ENCODE measurements around the gene SLC12A6. TPM values are rescaled to one million over a fixed set of nuclear protein-coding genes. Genes with fewer than 3 reads are reported as not detected.
A peak's percentile ranks its signal among the peaks of the same experiment; 100 is the strongest.

Gene SLC12A6
- total and polyA plus RNA-seq, 2 of the 13 experiments (the other 11 are each of a cell fraction or from before 2014, with no cell fraction given) = 15.2 to 30.1 TPM

GRCh38 chr15:34342737-34343575 is 5.4 kb upstream of the SLC12A6 start, which contains the start of the genes NOP10 and NUTM1 (continued):
- 0 out of 2 replicates have a peak, but pooled peaks have one; percentile 71 for TF ChIP-seq HOXA5 (CRISPR knock-in tag; IDR thresholded peaks at IDR 0.05)
- peak; percentile 83; the same call in 1 of the 2 replicates for TF ChIP-seq CBX5 (CRISPR knock-in tag; IDR thresholded peaks at IDR 0.05; ENCODE audit: borderline replicate concordance)
- no peak for TF ChIP-seq ONECUT2 (CRISPR knock-in tag; IDR thresholded peaks at IDR 0.05)
- TF ChIP-seq ZNF317 (CRISPR knock-in tag; IDR thresholded peaks at IDR 0.05) = peak; percentile 77; the same call in 1 of the 2 replicates
- TF ChIP-seq ZNF207 (IDR thresholded peaks at IDR 0.05; ENCODE audit: borderline replicate concordance) = no peak
- peak; percentile 54; the same call in 1 of the 2 replicates for TF ChIP-seq ZNF749 (CRISPR knock-in tag; IDR thresholded peaks at IDR 0.05; ENCODE audit: borderline replicate concordance)
- TF ChIP-seq IKZF1 (IDR thresholded peaks at IDR 0.05) = no peak
- no peak for TF ChIP-seq ZNF781 (CRISPR knock-in tag; IDR thresholded peaks at IDR 0.05; ENCODE audit: borderline replicate concordance, not compliant biosample characterization)
- no peak for TF ChIP-seq ATAD3A (CRISPR knock-in tag; IDR thresholded peaks at IDR 0.05)
- TF ChIP-seq, protein P1, sequence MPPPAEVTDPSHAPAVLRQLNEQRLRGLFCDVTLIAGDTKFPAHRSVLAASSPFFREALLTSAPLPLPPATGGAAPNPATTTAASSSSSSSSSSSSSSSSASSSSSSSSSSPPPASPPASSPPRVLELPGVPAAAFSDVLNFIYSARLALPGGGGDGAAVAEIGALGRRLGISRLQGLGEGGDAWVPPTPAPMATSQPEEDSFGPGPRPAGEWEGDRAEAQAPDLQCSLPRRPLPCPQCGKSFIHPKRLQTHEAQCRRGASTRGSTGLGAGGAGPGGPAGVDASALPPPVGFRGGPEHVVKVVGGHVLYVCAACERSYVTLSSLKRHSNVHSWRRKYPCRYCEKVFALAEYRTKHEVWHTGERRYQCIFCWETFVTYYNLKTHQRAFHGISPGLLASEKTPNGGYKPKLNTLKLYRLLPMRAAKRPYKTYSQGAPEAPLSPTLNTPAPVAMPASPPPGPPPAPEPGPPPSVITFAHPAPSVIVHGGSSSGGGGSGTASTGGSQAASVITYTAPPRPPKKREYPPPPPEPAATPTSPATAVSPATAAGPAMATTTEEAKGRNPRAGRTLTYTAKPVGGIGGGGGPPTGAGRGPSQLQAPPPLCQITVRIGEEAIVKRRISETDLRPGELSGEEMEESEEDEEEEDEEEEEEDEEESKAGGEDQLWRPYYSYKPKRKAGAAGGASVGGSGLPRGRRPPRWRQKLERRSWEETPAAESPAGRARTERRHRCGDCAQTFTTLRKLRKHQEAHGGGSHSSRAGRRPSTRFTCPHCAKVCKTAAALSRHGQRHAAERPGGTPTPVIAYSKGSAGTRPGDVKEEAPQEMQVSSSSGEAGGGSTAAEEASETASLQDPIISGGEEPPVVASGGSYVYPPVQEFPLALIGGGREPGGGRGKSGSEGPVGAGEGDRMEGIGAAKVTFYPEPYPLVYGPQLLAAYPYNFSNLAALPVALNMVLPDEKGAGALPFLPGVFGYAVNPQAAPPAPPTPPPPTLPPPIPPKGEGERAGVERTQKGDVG (CRISPR knock-in tag; IDR thresholded peaks at IDR 0.05; ENCODE audit: borderline replicate concordance) = 0 out of 2 replicates have a peak, but pooled peaks have one; percentile 39
- no peak for TF ChIP-seq RBM39 (IDR thresholded peaks at IDR 0.05; ENCODE audit: low read depth, low read length, poor library complexity, severe bottlenecking)
- no peak for TF ChIP-seq DNMT3B (CRISPR knock-in tag; conservative IDR thresholded peaks at IDR 0.05)
- TF ChIP-seq KDM4B (CRISPR knock-in tag; IDR thresholded peaks at IDR 0.05) = no peak; the same call in 1 of the 2 replicates
- TF ChIP-seq ZBTB37 (CRISPR knock-in tag; IDR thresholded peaks at IDR 0.05) = no peak
- TF ChIP-seq ZNF331 (CRISPR knock-in tag; IDR thresholded peaks at IDR 0.05) = peak; percentile 66; the same call in 1 of the 2 replicates
- no peak for TF ChIP-seq ZNF546 (CRISPR knock-in tag; conservative IDR thresholded peaks at IDR 0.05)
- peak; percentile 84 for TF ChIP-seq ADNP (CRISPR knock-in tag; IDR thresholded peaks at IDR 0.05)
- no peak for TF ChIP-seq ZNF709 (CRISPR knock-in tag; IDR thresholded peaks at IDR 0.05)
- TF ChIP-seq, protein P2, sequence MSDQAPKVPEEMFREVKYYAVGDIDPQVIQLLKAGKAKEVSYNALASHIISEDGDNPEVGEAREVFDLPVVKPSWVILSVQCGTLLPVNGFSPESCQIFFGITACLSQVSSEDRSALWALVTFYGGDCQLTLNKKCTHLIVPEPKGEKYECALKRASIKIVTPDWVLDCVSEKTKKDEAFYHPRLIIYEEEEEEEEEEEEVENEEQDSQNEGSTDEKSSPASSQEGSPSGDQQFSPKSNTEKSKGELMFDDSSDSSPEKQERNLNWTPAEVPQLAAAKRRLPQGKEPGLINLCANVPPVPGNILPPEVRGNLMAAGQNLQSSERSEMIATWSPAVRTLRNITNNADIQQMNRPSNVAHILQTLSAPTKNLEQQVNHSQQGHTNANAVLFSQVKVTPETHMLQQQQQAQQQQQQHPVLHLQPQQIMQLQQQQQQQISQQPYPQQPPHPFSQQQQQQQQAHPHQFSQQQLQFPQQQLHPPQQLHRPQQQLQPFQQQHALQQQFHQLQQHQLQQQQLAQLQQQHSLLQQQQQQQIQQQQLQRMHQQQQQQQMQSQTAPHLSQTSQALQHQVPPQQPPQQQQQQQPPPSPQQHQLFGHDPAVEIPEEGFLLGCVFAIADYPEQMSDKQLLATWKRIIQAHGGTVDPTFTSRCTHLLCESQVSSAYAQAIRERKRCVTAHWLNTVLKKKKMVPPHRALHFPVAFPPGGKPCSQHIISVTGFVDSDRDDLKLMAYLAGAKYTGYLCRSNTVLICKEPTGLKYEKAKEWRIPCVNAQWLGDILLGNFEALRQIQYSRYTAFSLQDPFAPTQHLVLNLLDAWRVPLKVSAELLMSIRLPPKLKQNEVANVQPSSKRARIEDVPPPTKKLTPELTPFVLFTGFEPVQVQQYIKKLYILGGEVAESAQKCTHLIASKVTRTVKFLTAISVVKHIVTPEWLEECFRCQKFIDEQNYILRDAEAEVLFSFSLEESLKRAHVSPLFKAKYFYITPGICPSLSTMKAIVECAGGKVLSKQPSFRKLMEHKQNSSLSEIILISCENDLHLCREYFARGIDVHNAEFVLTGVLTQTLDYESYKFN (CRISPR knock-in tag; conservative IDR thresholded peaks at IDR 0.05) = no peak
- TF ChIP-seq NFYB (CRISPR knock-in tag; IDR thresholded peaks at IDR 0.05) = no peak
- TF ChIP-seq SIX4 (CRISPR knock-in tag; IDR thresholded peaks at IDR 0.05) = peak; percentile 70
- TF ChIP-seq MIER3 (CRISPR knock-in tag; IDR thresholded peaks at IDR 0.05; ENCODE audit: borderline replicate concordance) = peak; percentile 47; the same call in 1 of the 2 replicates

All from HepG2 (cell line).